Measurements from ENCODE around the gene ZYG11A.

The ZYG11A gene

GRCh38 chr1:52918201-52918600, 75.6 kb downstream of the ZYG11A start:
- peak; percentile 15 for DNase-seq (ENCODE audit: low spot score)

GRCh38 chr1:52919051-52919722, 76.6 kb downstream of the ZYG11A start:
- DNase-seq (ENCODE audit: low spot score), result peak; percentile 20

- DNase-seq (ENCODE audit: low spot score), result peak; percentile 56
Measured at GRCh38 chr1:52919723-52920483, 77.3 kb downstream of the ZYG11A start.

- peak; percentile 55 for DNase-seq (ENCODE audit: low spot score)
Measured at GRCh38 chr1:52920791-52921291, 78.3 kb downstream of the ZYG11A start.

GRCh38 chr1:52925571-52926005, 83.0 kb downstream of the ZYG11A start:
- no peak for DNase-seq (ENCODE audit: low spot score)

GRCh38 chr1:52926864-52927211, 84.3 kb downstream of the ZYG11A start:
- DNase-seq (ENCODE audit: low spot score), result no peak

- DNase-seq (ENCODE audit: low spot score), result peak; percentile 88
Measured at GRCh38 chr1:52927212-52928014, 84.9 kb downstream of the ZYG11A start, which contains the start of gene SCP2. TSS of gene SCP2 (plus strand) at chr1:52927276. CDS start at chr1:52927397, 121 bp downstream.

- no peak for DNase-seq (ENCODE audit: low spot score)
Measured at GRCh38 chr1:52928015-52928404, 85.5 kb downstream of the ZYG11A start.

- DNase-seq (ENCODE audit: low spot score), result no peak
Measured at GRCh38 chr1:52929019-52929418, 86.5 kb downstream of the ZYG11A start.

GRCh38 chr1:52937433-52938182, 95.0 kb downstream of the ZYG11A start:
- no peak for DNase-seq (ENCODE audit: low spot score)

GRCh38 chr1:52938183-52938451, 95.6 kb downstream of the ZYG11A start:
- no peak for DNase-seq (ENCODE audit: low spot score)

GRCh38 chr1:52943876-52944416, 101.4 kb downstream of the ZYG11A start:
- no peak for DNase-seq (ENCODE audit: low spot score)

GRCh38 chr1:52944566-52944965, 102.0 kb downstream of the ZYG11A start:
- no peak for DNase-seq (ENCODE audit: low spot score)
